T-helper 1 cell treated with Interleukin-12 subunit alpha and Interleukin-12 subunit beta and Interleukin-4 antibody, amounts not matched to agents 30 μg/mL and 1 μg/mL, for 36 hours (primary cell): ENCODE measurements around the gene CWF19L2.

Experiments used
- H3K27ac Mint-ChIP-seq: one replicate; pipeline ENCODE4 v1.8.0; 2021; ENCODE audit warnings: mild to moderate bottlenecking, mixed read lengths
- H3K27me3 Mint-ChIP-seq: one replicate; pipeline ENCODE4 v1.8.0; 2021; ENCODE audit warnings: low read depth, mixed read lengths
- H3K36me3 Mint-ChIP-seq: one replicate; pipeline ENCODE4 v1.8.0; 2021; ENCODE audit warnings: low read depth, mixed read lengths
- H3K4me1 Mint-ChIP-seq: one replicate; pipeline ENCODE4 v1.8.0; 2021; ENCODE audit warnings: low read depth, mixed read lengths
- H3K4me3 Mint-ChIP-seq: one replicate; pipeline ENCODE4 v1.8.0; 2021; ENCODE audit warnings: mild to moderate bottlenecking, moderate library complexity, mixed read lengths
- H3K9me3 Mint-ChIP-seq: one replicate; pipeline ENCODE4 v1.8.0; 2021; ENCODE audit warnings: mixed read lengths

CWF19L2 gene

DNA sequence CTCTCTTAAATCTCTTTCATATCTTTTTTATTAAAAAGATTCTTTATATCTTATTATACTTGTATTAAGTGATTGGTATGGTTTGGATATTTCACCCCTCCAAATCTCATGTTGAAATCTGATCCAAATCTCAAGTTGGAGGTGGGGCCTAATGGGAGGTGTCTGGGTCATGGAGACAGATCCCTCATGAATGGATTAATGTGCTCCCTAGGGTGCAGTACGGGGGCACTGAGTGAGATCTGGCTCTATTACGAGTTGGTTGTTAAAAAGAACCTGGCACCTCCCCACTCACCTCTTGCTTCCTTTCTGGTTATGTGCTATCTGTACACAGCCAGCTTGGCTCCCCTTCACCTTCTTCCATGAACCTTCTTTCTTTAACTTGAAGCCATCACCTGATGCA, 149.6 kb downstream of the CWF19L2 start:
- H3K27ac Mint-ChIP-seq = no peak overlapping the region
- peaks cover 3% of the 10 kb centered on the region for H3K9me3 Mint-ChIP-seq

DNA sequence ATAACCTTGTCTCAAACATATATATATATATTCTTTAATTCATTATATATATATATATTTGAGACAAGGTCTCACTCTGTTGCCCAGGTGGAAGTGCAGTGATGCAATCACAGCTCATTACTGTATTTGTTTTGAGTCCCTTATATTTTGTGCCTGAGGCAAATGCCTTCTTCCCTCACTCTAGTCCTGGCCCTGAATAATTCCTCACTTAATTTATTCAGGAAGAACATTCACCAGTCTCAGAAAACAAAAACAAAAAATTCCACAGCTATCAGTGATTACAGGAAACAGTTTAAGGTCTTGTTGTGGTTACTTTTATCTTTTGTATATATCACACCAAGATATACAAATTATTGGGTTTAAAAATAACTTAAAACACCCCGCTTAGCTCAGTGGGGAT, 155.7 kb downstream of the CWF19L2 start:
- Mint-ChIP-seq H3K4me3 (no peak overlapping the region), H3K4me1 (no peaks in the 10 kb centered on the region), H3K9me3 (peaks cover 9% of the 10 kb centered on the region), H3K36me3 (peaks cover 20% of the 10 kb centered on the region), H3K27ac (no peak overlapping the region), H3K27me3 (no peaks in the 10 kb centered on the region)

More for the DNA sequence above, 149.6 kb downstream of the CWF19L2 start:
- Mint-ChIP-seq H3K4me1 (no peaks in the 10 kb centered on the region), H3K36me3 (peaks cover 15% of the 10 kb centered on the region), H3K27me3 (no peaks in the 10 kb centered on the region), H3K4me3 (no peak overlapping the region)

DNA sequence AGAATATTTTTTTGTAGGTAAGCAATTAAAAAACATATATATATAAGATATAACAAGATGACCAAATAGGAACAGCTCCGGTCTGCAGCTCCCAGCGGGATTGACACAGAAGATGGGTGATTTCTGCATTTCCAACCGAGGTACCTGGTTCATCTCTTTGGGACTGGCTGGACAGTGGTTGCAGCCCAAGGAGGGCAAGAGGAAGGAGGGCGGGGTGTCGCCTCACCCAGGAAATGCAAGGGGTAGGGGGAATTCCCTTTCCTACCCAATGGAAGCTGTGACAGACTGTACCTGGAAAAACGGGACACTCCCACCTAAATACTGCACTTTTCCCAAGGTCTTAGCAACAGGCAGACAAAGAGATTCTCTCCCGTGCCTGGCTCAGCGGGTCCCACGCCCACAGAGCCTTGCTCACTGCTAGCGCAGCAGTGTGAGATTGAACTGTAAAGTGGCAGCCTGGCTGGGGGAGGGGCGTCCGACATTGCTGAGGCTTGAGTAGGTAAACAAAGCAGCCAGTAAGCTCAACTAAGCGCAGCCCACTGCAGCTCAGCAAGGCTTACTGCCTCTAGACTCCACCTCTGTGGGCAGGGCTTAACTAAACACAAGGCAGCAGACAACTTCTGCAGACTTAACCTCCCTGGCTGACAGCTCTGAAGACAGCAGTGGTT, 163.8 kb downstream of the CWF19L2 start:
- Mint-ChIP-seq H3K27ac (no peak overlapping the region), H3K27me3 (no peaks in the 10 kb centered on the region), H3K4me1 (no peaks in the 10 kb centered on the region), H3K4me3 (no peak overlapping the region), H3K36me3 (peaks cover 22% of the 10 kb centered on the region), H3K9me3 (peaks cover 17% of the 10 kb centered on the region)

DNA sequence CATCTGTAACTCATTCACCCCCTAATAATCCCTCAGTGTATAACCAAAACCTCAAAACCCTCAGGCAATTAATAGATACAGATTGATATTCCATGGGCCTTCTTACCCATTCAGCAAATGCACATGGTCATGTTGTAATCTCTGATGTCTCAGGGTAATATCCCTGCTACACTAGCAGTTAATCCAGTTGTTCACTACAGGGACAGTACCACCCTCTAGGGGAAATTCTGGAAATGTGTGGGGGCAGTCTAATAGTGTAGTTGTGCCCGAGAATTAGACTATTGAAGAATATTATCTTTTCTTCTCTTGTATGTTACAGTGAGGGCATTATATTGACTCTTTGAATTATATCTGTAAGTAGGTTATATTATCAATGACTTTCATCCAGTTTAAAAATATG, 175.4 kb downstream of the CWF19L2 start:
- Mint-ChIP-seq H3K9me3 (peaks cover 12% of the 10 kb centered on the region), H3K27ac (no peak overlapping the region), H3K4me3 (no peak overlapping the region), H3K27me3 (no peaks in the 10 kb centered on the region), H3K4me1 (no peaks in the 10 kb centered on the region), H3K36me3 (no peaks in the 10 kb centered on the region)
